SK-N-MC (cell line): ENCODE data around the gene C4A.
A peak's percentile ranks its signal among the peaks of the same experiment; 100 is the strongest.

Experiments
- EZH2 ChIP-seq: fragments of 200-600 bp; sonication (generic); IDR thresholded peaks from one replicate; pipeline ENCODE4 v1.6.1; 2017; ENCODE audit warnings: antibody characterized with exemption
- FOXP2 ChIP-seq: optimal IDR thresholded peaks from 2 replicates; pipeline ENCODE3; 2011; ENCODE audit warnings: mild to moderate bottlenecking, moderate library complexity; ENCODE audit not compliant: insufficient read depth; ENCODE audit errors: extremely low read length, control extremely low read depth
- POLR2AphosphoS5 ChIP-seq: IDR thresholded peaks from 2 replicates; pipeline ENCODE4 v1.6.1; 2012; ENCODE audit warnings: mild to moderate bottlenecking, low read depth, low read length, borderline replicate concordance

DNA sequence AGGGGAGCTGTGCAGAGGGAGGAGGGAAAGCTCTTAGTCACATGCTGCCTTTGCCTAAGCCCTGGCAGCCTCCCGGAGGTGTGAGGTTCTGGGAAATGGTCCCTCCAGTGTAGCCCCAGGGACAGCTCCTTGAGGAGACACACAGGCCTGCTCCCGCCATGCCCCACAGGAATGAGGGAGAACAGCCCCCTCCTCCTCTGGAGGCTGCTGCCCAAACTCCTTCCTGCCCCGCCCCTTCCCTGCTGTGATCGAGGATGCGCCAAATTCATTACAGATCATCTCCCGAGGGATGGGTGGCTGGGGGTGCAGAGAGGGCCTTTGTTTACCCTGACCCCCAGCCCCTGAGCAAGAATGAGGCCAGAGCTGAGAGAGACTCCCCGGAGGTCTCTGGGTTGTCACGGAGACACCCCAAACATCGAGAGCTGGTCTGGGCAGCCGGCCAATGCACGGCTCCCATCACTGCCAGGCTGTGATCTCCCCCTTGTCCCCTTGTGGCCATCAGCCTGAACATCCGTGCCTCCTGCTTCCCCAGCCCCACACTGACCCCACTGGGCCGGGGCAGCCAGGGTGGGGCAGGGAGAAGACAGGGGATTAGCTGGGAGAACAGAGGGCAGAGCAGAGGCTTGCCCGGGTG lies 64.7 kb downstream of the C4A start:
- TF ChIP-seq EZH2 (no peak), POLR2AphosphoS5 (no peak), FOXP2 (peak; percentile 10)
